GM21529 (cell line): ENCODE results near the gene PITRM1.
"Not testable (repeated sequence)": the region's sequence is repeated elsewhere in the genome, so short reads cannot be mapped to it uniquely, and the experiment has no call there.

Experiments used
- ATAC-seq: cut with Tn5 transposase; IDR thresholded peaks from one replicate; pipeline ENCODE4 v1.9.1; 2021; ENCODE audit not compliant: unreplicated experiment

The PITRM1 gene

GRCh38 chr10:3172446-3173170, at the start of gene PITRM1:
Gene PITRM1, minus strand, starts transcription at chr10:3172782. Its CDS starts 10 bp downstream, at chr10:3172772.
- peak; percentile 95 for ATAC-seq

- ATAC-seq: no peak
Measured at GRCh38 chr10:3222068-3222467, 49.5 kb upstream of the PITRM1 start.

GRCh38 chr10:3221601-3222000, 49.0 kb upstream of the PITRM1 start:
- ATAC-seq: not testable (repeated sequence)

- no peak for ATAC-seq
Measured at GRCh38 chr10:3220853-3221252, 48.3 kb upstream of the PITRM1 start.

GRCh38 chr10:3219021-3219628, 46.5 kb upstream of the PITRM1 start:
- ATAC-seq: not testable (repeated sequence)

GRCh38 chr10:3217853-3218252, 45.3 kb upstream of the PITRM1 start:
- ATAC-seq: no peak

- ATAC-seq: no peak
Measured at GRCh38 chr10:3217301-3217700, 44.7 kb upstream of the PITRM1 start.

- no peak for ATAC-seq
Measured at GRCh38 chr10:3215153-3215775, 42.7 kb upstream of the PITRM1 start.

GRCh38 chr10:3213758-3214515, 41.4 kb upstream of the PITRM1 start:
- ATAC-seq: no peak

GRCh38 chr10:3213208-3213607, 40.6 kb upstream of the PITRM1 start:
- ATAC-seq: no peak

GRCh38 chr10:3210251-3210877, 37.8 kb upstream of the PITRM1 start:
- ATAC-seq: no peak

- ATAC-seq: no peak
Measured at GRCh38 chr10:3208481-3209406, 36.2 kb upstream of the PITRM1 start.

GRCh38 chr10:3207351-3207750, 34.8 kb upstream of the PITRM1 start:
- no peak for ATAC-seq

GRCh38 chr10:3206511-3207157, 34.1 kb upstream of the PITRM1 start:
- ATAC-seq: no peak

GRCh38 chr10:3203972-3204371, 31.4 kb upstream of the PITRM1 start:
- no peak for ATAC-seq

- ATAC-seq: no peak
Measured at GRCh38 chr10:3203016-3203811, 30.6 kb upstream of the PITRM1 start.

GRCh38 chr10:3201796-3202195, 29.2 kb upstream of the PITRM1 start:
- ATAC-seq: no peak

GRCh38 chr10:3199488-3199887, 26.9 kb upstream of the PITRM1 start:
- ATAC-seq: no peak

- ATAC-seq: no peak
Measured at GRCh38 chr10:3198900-3199299, 26.3 kb upstream of the PITRM1 start.
